Fibroblast of peridontal ligament (primary cell): Measurements from ENCODE around the gene GTPBP10.
A peak's percentile ranks its signal among the peaks of the same experiment; 100 is the strongest.

Experiments used
- DNase-seq: peaks from one replicate; pipeline ENCODE4 v3.0.0-alpha.2; 2010; ENCODE audit errors: extremely low read depth

Gene GTPBP10

GRCh38 chr7:90351987-90352386 lies 5.5 kb downstream of the GTPBP10 start:
- DNase-seq = no peak

GRCh38 chr7:90383422-90383821 lies 36.9 kb downstream of the GTPBP10 start:
- DNase-seq = peak; percentile 25

- DNase-seq = peak; percentile 33
These were observed 37.3 kb downstream of the GTPBP10 start for GRCh38 chr7:90383861-90384260.

- no peak for DNase-seq
These were observed 37.9 kb downstream of the GTPBP10 start for GRCh38 chr7:90384433-90384832.

GRCh38 chr7:90387470-90388240 lies 41.1 kb downstream of the GTPBP10 start:
- peak; percentile 23 for DNase-seq

- no peak for DNase-seq
These were observed 44.4 kb downstream of the GTPBP10 start for GRCh38 chr7:90390926-90391325.

- DNase-seq = no peak
These were observed 45.0 kb downstream of the GTPBP10 start for GRCh38 chr7:90391488-90391887.

GRCh38 chr7:90396420-90396819 lies 49.9 kb downstream of the GTPBP10 start:
- no peak for DNase-seq

GRCh38 chr7:90401989-90402388 lies 55.5 kb downstream of the GTPBP10 start:
- DNase-seq = peak; percentile 46

GRCh38 chr7:90402785-90403173 lies 56.3 kb downstream of the GTPBP10 start:
- DNase-seq = no peak

GRCh38 chr7:90403174-90404113 lies 56.9 kb downstream of the GTPBP10 start, which contains the start of gene CLDN12:
Gene CLDN12, plus strand, starts transcription at chr7:90403461. Its CDS starts 9,216 bp downstream, at chr7:90412677.
- peak; percentile 99 for DNase-seq

- no peak for DNase-seq
These were observed 58.3 kb downstream of the GTPBP10 start for GRCh38 chr7:90404777-90405176.

- DNase-seq = no peak
These were observed 60.9 kb downstream of the GTPBP10 start for GRCh38 chr7:90407484-90407821.

- no peak for DNase-seq
These were observed 61.6 kb downstream of the GTPBP10 start for GRCh38 chr7:90408142-90408541.

- no peak for DNase-seq
These were observed 63.2 kb downstream of the GTPBP10 start for GRCh38 chr7:90409667-90410066.

GRCh38 chr7:90411510-90411909 lies 65.0 kb downstream of the GTPBP10 start:
- DNase-seq = no peak

GRCh38 chr7:90412458-90413184 lies 66.1 kb downstream of the GTPBP10 start:
- DNase-seq = no peak

GRCh38 chr7:90413185-90413528 lies 66.6 kb downstream of the GTPBP10 start:
- DNase-seq = no peak

GRCh38 chr7:90421651-90422050 lies 75.1 kb downstream of the GTPBP10 start:
- no peak for DNase-seq

- DNase-seq = no peak
These were observed 78.2 kb downstream of the GTPBP10 start for GRCh38 chr7:90424720-90425119.

- no peak for DNase-seq
These were observed 78.9 kb downstream of the GTPBP10 start for GRCh38 chr7:90425376-90425775.
